ENCODE data around the gene NOTUM.

GRCh38 chr17:81968850-81969812 lies 8.1 kb upstream of the NOTUM start:
- no peak for TF ChIP-seq CTCF (IDR thresholded peaks at IDR 0.05)
- TF ChIP-seq POLR2AphosphoS5 (IDR thresholded peaks at IDR 0.05): no peak

Measured in upper lobe of left lung (tissue), 4 donors.